GM13976 (cell line): ENCODE measurements around the gene PEF1.

Experiments
- DNase-seq: peaks from one replicate; pipeline ENCODE4 v3.0.0; 2012; ENCODE audit warnings: low spot score
- in situ Hi-C: fragments of 300-500 bp; cut with MboI; formaldehyde crosslinking; loops from one replicate; pipeline ENCODE4 v1.12.0; 2022; ENCODE audit warnings: low sequenced_read_pairs, mixed read lengths, inconsistent platforms; ENCODE audit not compliant: unreplicated experiment
- TF ChIP-seq, protein P1 (sequence below): IDR thresholded peaks from 2 replicates; pipeline ENCODE4 v1.5.1; 2012; ENCODE audit warnings: borderline replicate concordance, mild to moderate bottlenecking; ENCODE audit not compliant: insufficient read depth; ENCODE audit errors: extremely low read depth, missing control alignments, control extremely low read depth

Gene PEF1

DNA sequence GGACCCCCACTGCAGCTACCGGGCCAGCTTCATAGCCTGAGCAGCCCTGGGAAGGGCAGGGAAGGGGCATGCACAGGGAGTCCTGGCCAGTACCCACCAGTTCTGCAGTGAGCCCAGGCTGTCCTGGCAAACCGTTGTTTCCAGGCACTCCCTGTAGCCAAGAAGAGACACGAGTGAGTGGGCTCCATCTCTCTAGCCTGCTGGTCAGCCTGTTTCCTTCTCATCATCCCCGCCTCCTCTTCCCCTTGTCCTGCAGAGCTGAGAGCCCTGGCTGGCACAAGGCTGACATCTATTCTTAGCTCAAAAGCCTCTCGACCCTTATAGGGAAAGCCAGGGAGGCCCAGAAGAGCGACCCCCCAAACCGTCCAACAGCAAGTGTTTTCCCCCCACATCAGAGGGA is 30.5 kb upstream of the PEF1 start:
- no peak for DNase-seq
- TF ChIP-seq, protein P1, sequence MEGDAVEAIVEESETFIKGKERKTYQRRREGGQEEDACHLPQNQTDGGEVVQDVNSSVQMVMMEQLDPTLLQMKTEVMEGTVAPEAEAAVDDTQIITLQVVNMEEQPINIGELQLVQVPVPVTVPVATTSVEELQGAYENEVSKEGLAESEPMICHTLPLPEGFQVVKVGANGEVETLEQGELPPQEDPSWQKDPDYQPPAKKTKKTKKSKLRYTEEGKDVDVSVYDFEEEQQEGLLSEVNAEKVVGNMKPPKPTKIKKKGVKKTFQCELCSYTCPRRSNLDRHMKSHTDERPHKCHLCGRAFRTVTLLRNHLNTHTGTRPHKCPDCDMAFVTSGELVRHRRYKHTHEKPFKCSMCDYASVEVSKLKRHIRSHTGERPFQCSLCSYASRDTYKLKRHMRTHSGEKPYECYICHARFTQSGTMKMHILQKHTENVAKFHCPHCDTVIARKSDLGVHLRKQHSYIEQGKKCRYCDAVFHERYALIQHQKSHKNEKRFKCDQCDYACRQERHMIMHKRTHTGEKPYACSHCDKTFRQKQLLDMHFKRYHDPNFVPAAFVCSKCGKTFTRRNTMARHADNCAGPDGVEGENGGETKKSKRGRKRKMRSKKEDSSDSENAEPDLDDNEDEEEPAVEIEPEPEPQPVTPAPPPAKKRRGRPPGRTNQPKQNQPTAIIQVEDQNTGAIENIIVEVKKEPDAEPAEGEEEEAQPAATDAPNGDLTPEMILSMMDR = no peak
- in situ Hi-C loops = no loop called here

DNA sequence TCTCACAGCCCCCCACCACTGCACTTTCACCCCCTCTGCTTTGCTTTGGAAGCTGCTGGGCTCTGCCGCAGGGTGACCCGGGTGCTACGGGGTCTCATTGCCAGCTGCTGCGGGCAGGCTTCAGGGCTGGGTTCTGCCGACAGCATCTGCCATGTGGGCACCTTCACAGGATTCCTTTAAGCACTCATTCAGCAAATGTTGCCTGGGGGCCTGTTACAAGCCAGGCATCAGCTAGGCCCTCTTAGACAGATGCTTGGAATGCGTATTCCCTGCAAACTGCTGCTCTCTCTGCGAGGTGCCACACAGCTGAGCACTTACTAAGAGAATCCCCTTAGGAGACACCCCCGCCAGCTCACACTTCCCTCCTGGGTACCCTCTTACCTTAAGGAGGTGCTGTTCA is 29.9 kb upstream of the PEF1 start:
- TF ChIP-seq, protein P1 = no peak
- no peak for DNase-seq
- in situ Hi-C loops = loop anchor here (25.0 kb wide), 1 partner anchor 288 kb away; no protein-coding TSS in a partner anchor

- in situ Hi-C loops = loop anchor here (25.0 kb wide), 1 partner anchor 289 kb away; no protein-coding TSS in a partner anchor
- TF ChIP-seq, protein P1 = no peak
- DNase-seq = no peak
Measured at GRCh38 chr1:31673433-31673832, 28.8 kb upstream of the PEF1 start.

DNA sequence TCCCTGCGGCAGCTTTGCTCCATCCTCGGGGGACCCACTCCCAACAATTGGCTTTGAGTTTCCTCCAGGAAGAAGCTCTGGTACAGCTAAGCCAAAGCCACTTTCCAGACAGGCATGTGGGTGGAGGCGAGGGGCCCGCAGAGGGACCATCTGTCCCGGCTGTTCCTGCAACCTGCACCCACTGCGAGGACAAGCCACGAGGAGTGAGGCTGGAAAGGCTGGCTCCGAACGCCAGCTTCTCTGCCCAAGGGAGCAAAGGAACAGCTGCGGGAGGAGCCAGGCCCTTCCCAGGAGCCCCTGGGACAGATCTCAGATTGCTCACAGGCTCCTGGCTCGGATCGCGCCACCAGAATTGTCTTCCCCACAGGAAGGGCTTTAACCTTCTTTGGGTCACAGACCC is 28.3 kb upstream of the PEF1 start:
- TF ChIP-seq, protein P1 = no peak
- in situ Hi-C loops = loop anchor here (25.0 kb wide), 1 partner anchor 289 kb away; no protein-coding TSS in a partner anchor
- no peak for DNase-seq

DNA sequence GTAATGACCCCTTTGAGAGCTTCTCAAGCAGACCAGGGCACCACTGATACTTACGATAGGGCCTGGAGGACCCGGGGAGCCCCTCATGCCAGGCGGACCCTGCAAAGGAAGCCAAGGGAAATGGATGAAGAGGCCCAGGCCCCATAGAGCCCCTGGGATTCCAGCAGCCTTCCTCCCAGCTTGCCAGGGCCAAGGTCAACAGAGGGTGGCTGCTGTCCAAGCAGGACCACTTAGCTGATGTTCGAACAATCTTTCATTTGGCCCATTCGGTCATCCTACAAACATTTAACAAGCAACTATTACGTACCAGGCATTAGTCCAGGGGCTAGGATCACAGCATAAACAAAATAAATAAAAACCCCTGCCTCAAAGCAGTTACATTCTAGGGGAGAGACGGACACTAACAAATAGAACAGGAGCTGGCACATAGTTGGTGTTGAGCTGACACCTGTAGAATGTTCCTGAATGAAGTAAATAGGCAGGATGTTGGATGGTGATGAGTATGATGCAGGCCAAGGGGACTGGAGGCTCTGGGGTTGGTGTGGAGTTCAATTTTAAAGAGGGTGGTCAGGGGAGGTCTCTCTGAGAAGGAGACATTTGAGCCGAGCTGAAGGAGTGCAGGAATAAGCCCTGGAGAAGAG is 27.0 kb upstream of the PEF1 start:
- in situ Hi-C loops = loop anchor here (25.0 kb wide), 1 partner anchor 291 kb away; no protein-coding TSS in a partner anchor
- TF ChIP-seq, protein P1 = no peak

DNA sequence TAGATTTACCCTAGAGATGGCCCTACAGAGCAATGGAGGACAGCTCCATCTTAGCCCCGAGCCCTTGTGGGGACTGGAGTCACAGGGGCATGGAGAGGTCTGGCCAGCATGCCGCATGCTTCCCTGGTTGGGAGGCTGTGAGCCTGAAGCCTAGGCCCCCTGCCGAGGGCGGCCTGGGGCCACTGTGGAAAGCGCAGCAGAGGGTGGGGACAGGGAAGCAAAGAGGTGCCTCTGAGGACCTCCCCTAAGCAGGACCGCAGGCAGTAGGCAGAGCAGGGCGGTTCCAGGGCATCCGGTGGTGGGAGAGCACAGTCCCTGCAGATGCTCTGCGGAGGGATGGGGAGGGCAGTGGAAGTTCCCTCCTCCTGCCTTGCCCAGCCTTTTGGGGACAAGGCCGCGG is 26.5 kb upstream of the PEF1 start:
- TF ChIP-seq, protein P1 = no peak
- DNase-seq = no peak
- in situ Hi-C loops = loop anchor here (25.0 kb wide), 1 partner anchor 291 kb away; no protein-coding TSS in a partner anchor

More for the DNA sequence above, 27.0 kb upstream of the PEF1 start:
- no peak for DNase-seq
